Fibroblast of upper back skin (primary cell): ENCODE data around the gene THOC6.

Source experiments
- DNase-seq: peaks from one replicate; pipeline ENCODE4 v3.0.0-alpha.2; 2013

THOC6 gene

DNA sequence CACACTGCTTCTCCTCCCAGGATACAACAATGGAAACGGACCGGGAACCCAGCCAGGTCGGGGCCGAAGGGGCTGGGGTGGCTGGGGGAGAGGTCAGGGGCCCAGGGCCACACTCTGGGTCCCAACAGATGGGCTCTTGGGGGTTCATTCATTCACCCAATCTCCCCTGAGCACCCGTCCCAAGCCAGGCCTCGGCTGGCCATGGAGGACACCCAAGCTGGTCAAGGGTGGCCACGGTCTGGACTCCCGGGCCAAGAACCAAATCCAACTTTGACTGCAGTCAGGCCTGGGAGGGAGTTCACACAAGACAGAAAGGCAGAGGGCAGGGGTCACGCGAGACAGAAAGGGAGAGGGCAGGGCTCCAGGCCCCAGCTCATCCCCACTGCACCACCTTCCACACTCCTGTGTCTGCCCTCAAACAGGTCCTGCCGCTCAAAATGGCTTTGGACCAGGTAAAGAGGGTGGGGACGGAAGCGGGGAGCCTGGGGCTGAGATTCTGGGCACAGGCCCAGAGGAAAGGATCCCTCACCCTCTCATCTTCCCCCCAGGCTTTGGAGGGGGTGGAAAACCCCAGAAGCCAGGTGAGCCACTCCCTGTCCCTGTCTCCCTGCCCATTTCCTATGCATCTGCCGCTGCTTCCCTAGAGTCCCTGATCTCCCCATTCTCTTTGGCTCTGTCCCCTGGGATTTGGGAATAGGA, 31.3 kb upstream of the THOC6 start:
- DNase-seq, result no peak

DNA sequence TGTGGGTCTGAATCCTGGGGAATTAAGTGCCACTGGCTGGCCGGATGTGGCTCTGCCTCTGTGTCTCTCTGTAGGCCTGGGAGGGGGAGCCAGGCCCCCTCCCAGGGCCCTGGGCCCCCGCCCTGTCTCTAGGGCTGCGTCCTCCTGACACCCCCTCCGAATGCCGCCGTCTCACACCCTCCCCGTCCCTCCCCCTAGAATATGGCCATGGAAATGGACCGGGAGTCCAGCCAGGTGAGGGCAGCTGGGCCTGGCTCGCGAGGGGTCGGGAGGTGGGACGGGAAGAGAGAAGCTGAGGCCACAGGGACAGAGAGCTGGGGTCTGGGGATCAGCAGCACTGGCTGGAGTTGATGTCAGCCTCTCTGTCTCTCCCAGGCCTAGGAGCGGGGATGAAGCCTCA, 27.5 kb upstream of the THOC6 start:
- no peak for DNase-seq

- no peak for DNase-seq
These were observed 23.9 kb upstream of the THOC6 start for GRCh38 chr16:2999929-3000328.

- DNase-seq, result no peak
These were observed 23.3 kb upstream of the THOC6 start for GRCh38 chr16:3000540-3000939.

- no peak for DNase-seq
These were observed 22.5 kb upstream of the THOC6 start for GRCh38 chr16:3001316-3001715.

- DNase-seq, result peak; percentile 98
These were observed 20.1 kb upstream of the THOC6 start for GRCh38 chr16:3003582-3004270.

DNA sequence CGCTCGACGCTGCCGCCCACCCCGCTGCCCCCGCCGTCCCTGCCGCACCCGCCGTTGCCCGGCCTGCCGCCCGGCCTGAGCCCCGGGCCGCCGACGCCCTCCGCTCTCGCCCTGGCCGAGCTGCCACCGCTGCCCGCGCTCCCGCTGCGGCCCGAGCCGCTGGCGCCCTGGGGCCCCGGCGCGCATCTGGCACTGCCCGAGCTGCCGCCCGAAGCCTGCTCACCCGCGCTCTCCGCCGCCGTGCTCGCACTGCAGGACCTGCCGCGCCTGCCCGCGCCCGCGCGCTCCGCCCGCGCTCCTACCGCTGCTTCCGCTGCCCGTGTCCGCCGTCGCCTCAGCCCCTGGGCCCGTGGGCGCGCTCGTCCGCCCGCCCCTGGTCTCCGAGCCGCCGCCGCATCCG, 19.5 kb upstream of the THOC6 start:
- DNase-seq, result no peak

DNA sequence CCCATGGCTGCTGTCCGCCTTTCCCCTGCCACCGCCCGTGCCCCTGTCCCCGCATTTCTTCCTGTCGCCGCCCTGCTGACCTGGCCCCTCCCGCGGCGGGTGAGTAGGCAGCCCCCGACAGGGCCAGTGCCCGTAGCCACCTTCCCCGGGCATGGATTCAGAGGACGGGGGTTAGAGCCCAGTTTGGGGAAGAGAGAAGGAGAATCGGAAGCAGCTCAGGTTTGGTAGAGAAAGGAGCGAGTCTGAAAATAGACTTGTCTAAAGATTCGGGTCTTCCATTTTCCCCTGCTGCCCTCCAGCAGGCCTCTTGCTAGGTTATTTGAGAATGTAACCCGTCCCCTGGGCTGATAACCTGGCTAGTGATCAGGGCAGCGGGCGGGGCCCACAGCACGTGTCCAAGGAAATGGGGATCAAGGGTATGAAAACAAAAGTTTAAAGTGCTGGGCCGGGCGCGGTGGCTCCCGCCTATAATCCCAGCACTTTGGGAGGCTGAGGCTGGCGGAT, 19.0 kb upstream of the THOC6 start:
- DNase-seq, result no peak

DNA sequence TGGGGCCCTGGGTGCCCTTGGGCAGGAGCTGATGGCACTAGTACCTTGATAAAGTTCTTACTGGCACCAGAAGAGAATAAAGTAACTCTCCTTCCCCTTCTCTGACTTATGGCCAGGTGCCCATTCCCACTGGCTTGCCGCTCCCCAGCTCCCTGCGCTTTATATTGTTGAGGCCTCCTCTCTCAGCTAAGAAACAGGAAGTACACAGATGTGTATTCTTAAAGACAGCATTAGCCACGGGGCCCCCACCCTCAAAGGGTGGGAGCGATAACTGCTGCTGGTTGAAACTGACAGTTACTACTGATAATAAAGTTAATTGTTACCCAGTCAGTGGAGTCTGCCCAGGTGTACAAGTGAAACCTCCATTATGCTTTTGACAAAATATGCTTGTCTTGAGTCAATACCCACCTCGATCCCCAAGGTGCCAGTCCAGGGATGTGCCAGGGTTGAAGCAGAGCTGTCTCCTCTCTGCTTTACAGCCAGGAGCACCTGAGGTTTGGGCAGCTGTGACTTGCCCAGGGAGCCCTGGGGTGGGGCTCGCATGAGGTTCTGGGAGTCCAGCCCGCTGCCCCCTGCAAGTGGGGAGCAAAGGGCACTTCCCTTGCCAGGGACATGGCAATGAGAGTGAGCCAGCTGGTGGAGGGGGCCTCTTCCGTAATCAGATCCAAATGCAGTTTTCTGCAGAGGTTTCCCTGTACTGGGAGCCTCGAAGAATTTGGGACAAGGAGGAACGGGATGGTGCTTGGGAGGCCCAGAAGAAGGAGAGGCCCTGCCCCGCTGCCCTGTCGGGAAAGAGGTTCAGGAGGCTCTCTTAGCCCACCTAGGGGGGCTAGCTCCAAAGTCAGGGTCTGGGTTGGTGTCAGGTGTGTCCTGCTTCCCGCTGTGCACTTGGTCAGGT, 16.5 kb upstream of the THOC6 start:
- no peak for DNase-seq

- DNase-seq, result no peak
These were observed 15.7 kb upstream of the THOC6 start for GRCh38 chr16:3007957-3008689.

- no peak for DNase-seq
These were observed 15.2 kb upstream of the THOC6 start for GRCh38 chr16:3008690-3009037.

DNA sequence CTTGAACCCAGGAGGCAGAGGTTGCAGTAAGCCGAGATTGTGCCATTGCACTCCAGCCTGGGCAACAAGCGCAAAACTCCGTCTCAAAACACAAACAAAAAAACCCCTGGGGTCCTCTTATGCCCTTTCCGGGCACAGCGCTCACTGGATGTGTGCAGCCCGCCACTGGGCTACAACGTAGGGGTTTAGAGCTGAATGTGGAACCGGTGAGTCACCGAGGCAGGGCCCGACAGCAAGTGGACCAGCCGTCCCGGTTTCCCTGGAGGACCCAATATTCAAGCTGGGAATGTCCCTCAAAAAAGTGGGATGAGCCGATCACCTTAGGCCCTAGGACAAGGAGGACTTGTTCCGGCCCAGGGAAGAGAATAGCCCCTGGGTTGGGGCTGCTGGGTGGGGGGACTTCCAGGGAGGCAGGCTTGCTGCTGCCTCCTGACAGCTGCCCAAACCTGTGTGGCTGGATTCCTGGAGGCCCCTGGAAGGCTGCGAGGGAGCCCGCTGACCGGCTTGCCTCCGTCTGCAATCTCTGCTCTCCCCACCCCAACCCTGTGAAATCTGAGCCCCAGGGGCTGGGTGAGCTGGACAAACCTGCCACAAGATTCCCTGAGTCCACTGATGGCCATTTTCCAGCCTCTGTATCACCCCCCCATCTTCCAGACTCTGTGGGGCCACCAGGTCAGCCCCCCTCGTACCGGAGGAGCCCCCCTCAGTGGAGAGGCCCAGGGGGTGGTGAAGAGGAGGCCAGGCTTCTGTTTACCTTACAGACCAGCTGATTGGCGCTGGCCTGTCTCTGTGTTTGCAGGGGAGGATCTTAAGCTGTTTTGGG, 14.1 kb upstream of the THOC6 start:
- no peak for DNase-seq

- no peak for DNase-seq
These were observed 13.3 kb upstream of the THOC6 start for GRCh38 chr16:3010510-3010909.

GRCh38 chr16:3012246-3012645, 11.6 kb upstream of the THOC6 start:
- no peak for DNase-seq

GRCh38 chr16:3012828-3013420, 10.9 kb upstream of the THOC6 start, which contains the start of gene CLDN9:
Gene CLDN9, plus strand, starts transcription at chr16:3012923. Its CDS starts 440 bp downstream, at chr16:3013363.
- no peak for DNase-seq

GRCh38 chr16:3013491-3013951, 10.3 kb upstream of the THOC6 start:
- DNase-seq, result no peak

DNA sequence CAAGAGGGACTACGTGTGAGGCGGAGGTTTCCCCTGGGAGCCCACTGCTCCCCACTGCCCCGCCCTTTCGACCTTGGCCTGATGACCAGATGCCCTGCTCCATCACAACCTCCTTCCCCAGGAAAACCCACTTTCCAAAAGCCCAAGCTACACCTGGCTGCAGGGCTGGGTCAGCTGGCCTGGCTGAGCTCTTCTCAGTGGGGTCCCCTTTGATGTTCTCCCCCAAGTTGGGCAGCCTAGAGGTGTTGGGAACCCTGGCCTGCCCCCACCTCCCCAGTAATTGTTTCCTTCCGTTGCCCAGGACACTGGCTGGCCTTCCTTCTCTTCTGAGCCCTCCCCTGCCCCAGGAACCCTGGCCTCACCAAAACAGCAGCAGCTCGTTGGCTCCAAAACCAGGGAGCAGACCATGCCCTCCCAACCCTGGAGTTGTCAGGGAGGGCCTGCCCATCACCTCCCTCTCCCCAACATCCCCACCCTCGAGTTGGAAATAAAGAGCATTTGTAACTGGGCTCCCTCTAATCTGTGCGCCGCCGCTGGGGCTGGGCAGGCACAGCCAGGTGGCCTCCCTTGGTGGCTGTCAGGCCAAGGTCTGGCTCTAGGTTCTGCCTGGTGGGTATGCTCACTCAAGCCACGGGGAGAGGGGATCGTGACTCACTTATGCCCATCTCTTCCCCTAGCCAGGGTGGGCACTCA, 9.7 kb upstream of the THOC6 start:
- DNase-seq, result no peak

GRCh38 chr16:3014971-3015370, 8.9 kb upstream of the THOC6 start:
- DNase-seq, result no peak

- DNase-seq, result no peak
These were observed 7.8 kb upstream of the THOC6 start for GRCh38 chr16:3015865-3016521.

GRCh38 chr16:3017344-3017743, 6.5 kb upstream of the THOC6 start:
- no peak for DNase-seq
